Endodermal cell (in vitro differentiated cells): ENCODE measurements around the gene BOC. TPM values are rescaled to one million over a fixed set of nuclear protein-coding genes. Genes with fewer than 3 reads are reported as not detected.

Source experiments
- DNase-seq: peaks from one replicate; pipeline ENCODE4 v3.0.0-alpha.2; 2017
- H3K27ac ChIP-seq: 2 replicates; pipeline ENCODE4 v1.5.1; 2013; ENCODE audit warnings: mild to moderate bottlenecking, low read depth, low read length, moderate library complexity
- H3K27me3 ChIP-seq: 2 replicates; pipeline ENCODE4 v1.6.1; 2013; ENCODE audit warnings: mild to moderate bottlenecking, low read length, moderate library complexity; ENCODE audit not compliant: insufficient read depth, control insufficient read depth, poor library complexity, severe bottlenecking
- H3K36me3 ChIP-seq: 2 replicates; pipeline ENCODE4 v1.7.0; 2013; ENCODE audit warnings: mild to moderate bottlenecking, low read length, moderate library complexity; ENCODE audit not compliant: control insufficient read depth, insufficient read depth
- H3K4me1 ChIP-seq: one replicate; pipeline ENCODE4 v1.7.0; 2013; ENCODE audit warnings: low read length; ENCODE audit not compliant: control insufficient read depth, insufficient read depth
- H3K4me3 ChIP-seq: 2 replicates; pipeline ENCODE4 v1.5.1; 2013; ENCODE audit warnings: mild to moderate bottlenecking, low read length, moderate library complexity
- H3K9ac ChIP-seq: 2 replicates; pipeline ENCODE4 v1.6.1; 2013; ENCODE audit warnings: mild to moderate bottlenecking, low read length, moderate library complexity; ENCODE audit not compliant: poor library complexity, severe bottlenecking; ENCODE audit errors: extremely low read depth
- H3K9me3 ChIP-seq: 2 replicates; pipeline ENCODE4 v1.6.1; 2013; ENCODE audit warnings: mild to moderate bottlenecking, low read length, moderate library complexity; ENCODE audit not compliant: control insufficient read depth
- H3K27ac Mint-ChIP-seq: 2 replicates; pipeline ENCODE4 v1.8.0; 2020; ENCODE audit warnings: mixed read lengths
- H3K27me3 Mint-ChIP-seq: 2 replicates; pipeline ENCODE4 v1.8.0; 2021; ENCODE audit warnings: mild to moderate bottlenecking, mixed read lengths; ENCODE audit not compliant: insufficient read depth
- H3K36me3 Mint-ChIP-seq: 2 replicates; pipeline ENCODE4 v1.8.0; 2020; ENCODE audit warnings: low read depth, mixed read lengths
- H3K4me1 Mint-ChIP-seq: 2 replicates; pipeline ENCODE4 v1.8.0; 2020; ENCODE audit warnings: mixed read lengths
- H3K4me3 Mint-ChIP-seq: 2 replicates; pipeline ENCODE4 v1.8.0; 2020; ENCODE audit warnings: mild to moderate bottlenecking, moderate library complexity, mixed read lengths
- H3K9me3 Mint-ChIP-seq: 2 replicates; pipeline ENCODE4 v1.8.0; 2020; ENCODE audit warnings: mild to moderate bottlenecking, mixed read lengths
- CTCF ChIP-seq: fragments of 200-600 bp; sonication (generic); conservative IDR thresholded peaks from 2 replicates; pipeline ENCODE4 v1.5.0; 2021; ENCODE audit warnings: antibody characterized with exemption, mild to moderate bottlenecking
- WGBS, 2 experiments: methylation state at CpG; one replicate each; pipeline versions ENCODE4 v1.1.5 to v1.1.7; 2013; ENCODE audit warnings: missing lambda C conversion rate in 2 of 2, mixed read lengths in 1 of 2; ENCODE audit not compliant: insufficient coverage in 1 of 2, insufficient read length in 1 of 2; 5-methylcytosine and 5-hydroxymethylcytosine counted together
- total RNA-seq, 2 donors: library from RNA; stranded (reverse); fragmentation: NEBNext Ultra II Directional in 1 of 2; extraction: Animal tissue kit (Norgen Biotek cat#: 25700) in 1 of 2; gene quantifications; 2 replicates in 1 of 2; 3 replicates in 1 of 2; pipeline ENCODE4 v1.2.1, GENCODE V29; 2021

Gene BOC
- total RNA-seq, 2 donors from 2014 or later = 9.8 to 12.3 TPM

GRCh38 chr3:113284453-113285050 lies 73.2 kb downstream of the BOC start:
- Histone ChIP-seq H3K9me3 (no peaks in the 10 kb centered on the region), H3K4me3 (no peak overlapping the region), H3K9ac (no peak overlapping the region), H3K36me3 (no peaks in the 10 kb centered on the region), H3K4me1 (peaks cover 4% of the 10 kb centered on the region), H3K27ac (peak overlapping the region; percentile 68), H3K27me3 (no peaks in the 10 kb centered on the region)
- no peak for DNase-seq
- no peaks in the 10 kb centered on the region for H3K36me3 Mint-ChIP-seq
- H3K27ac Mint-ChIP-seq = no peak overlapping the region
- peaks cover 2% of the 10 kb centered on the region for H3K27me3 Mint-ChIP-seq
- WGBS, 2 experiments = 93 to 98% methylated on average over 6 to 12 of the region's 12 CpGs
- peaks cover 7% of the 10 kb centered on the region for H3K4me1 Mint-ChIP-seq
- H3K9me3 Mint-ChIP-seq = no peaks in the 10 kb centered on the region
- H3K4me3 Mint-ChIP-seq = no peak overlapping the region
- no peak for TF ChIP-seq CTCF

- Histone ChIP-seq H3K4me3 (no peak overlapping the region), H3K9me3 (no peaks in the 10 kb centered on the region), H3K9ac (no peak overlapping the region), H3K4me1 (peaks cover 4% of the 10 kb centered on the region), H3K27me3 (no peaks in the 10 kb centered on the region), H3K36me3 (no peaks in the 10 kb centered on the region), H3K27ac (peak overlapping the region; percentile 70)
- no peaks in the 10 kb centered on the region for H3K9me3 Mint-ChIP-seq
- no peak overlapping the region for H3K27ac Mint-ChIP-seq
- DNase-seq = no peak
- peaks cover 2% of the 10 kb centered on the region for H3K27me3 Mint-ChIP-seq
- 96 to 100% methylated on average over 3 to 8 of the region's 8 CpGs for WGBS, 2 experiments
- peaks cover 7% of the 10 kb centered on the region for H3K4me1 Mint-ChIP-seq
- no peaks in the 10 kb centered on the region for H3K36me3 Mint-ChIP-seq
- H3K4me3 Mint-ChIP-seq = no peak overlapping the region
- no peak for TF ChIP-seq CTCF
These were observed 73.9 kb downstream of the BOC start for GRCh38 chr3:113285226-113285625.

GRCh38 chr3:113285741-113286140 lies 74.4 kb downstream of the BOC start:
- H3K9me3 ChIP-seq = no peaks in the 10 kb centered on the region
- Mint-ChIP-seq H3K4me1 (peaks cover 7% of the 10 kb centered on the region), H3K9me3 (no peaks in the 10 kb centered on the region), H3K27ac (no peak overlapping the region), H3K36me3 (no peaks in the 10 kb centered on the region), H3K27me3 (peaks cover 2% of the 10 kb centered on the region), H3K4me3 (no peak overlapping the region)
- H3K27me3 ChIP-seq = no peaks in the 10 kb centered on the region
- peak overlapping the region; percentile 70 for H3K27ac ChIP-seq
- no peak overlapping the region for H3K9ac ChIP-seq
- DNase-seq = no peak
- 93 to 100% methylated on average over 2 to 3 of the region's 3 CpGs for WGBS, 2 experiments
- TF ChIP-seq CTCF = no peak
- H3K36me3 ChIP-seq = no peaks in the 10 kb centered on the region
- H3K4me1 ChIP-seq = peaks cover 4% of the 10 kb centered on the region
- no peak overlapping the region for H3K4me3 ChIP-seq
